HTERT RPE-1 (cell line): ENCODE data around the gene NOP14.
"Not testable (repeated sequence)": the region's sequence is repeated elsewhere in the genome, so short reads cannot be mapped to it uniquely, and the experiment has no call there.

ENCODE experiments used
- in situ Hi-C: fragments of 300-500 bp; cut with MboI; formaldehyde crosslinking; loops from 4 replicates; pipeline ENCODE4 v1.14.3; 2020; ENCODE audit warnings: low sequenced_read_pairs

The NOP14 gene

GRCh38 chr4:2943364-2944090 lies 19.7 kb downstream of the NOP14 start:
- in situ Hi-C loops, result no loop called here

- in situ Hi-C loops, result no loop called here
Observed at GRCh38 chr4:2942532-2943363, 20.5 kb downstream of the NOP14 start.

- in situ Hi-C loops, result no loop called here
Observed at GRCh38 chr4:2942037-2942531, 21.1 kb downstream of the NOP14 start.

GRCh38 chr4:2941138-2942036 lies 21.8 kb downstream of the NOP14 start:
- in situ Hi-C loops, result no loop called here

DNA sequence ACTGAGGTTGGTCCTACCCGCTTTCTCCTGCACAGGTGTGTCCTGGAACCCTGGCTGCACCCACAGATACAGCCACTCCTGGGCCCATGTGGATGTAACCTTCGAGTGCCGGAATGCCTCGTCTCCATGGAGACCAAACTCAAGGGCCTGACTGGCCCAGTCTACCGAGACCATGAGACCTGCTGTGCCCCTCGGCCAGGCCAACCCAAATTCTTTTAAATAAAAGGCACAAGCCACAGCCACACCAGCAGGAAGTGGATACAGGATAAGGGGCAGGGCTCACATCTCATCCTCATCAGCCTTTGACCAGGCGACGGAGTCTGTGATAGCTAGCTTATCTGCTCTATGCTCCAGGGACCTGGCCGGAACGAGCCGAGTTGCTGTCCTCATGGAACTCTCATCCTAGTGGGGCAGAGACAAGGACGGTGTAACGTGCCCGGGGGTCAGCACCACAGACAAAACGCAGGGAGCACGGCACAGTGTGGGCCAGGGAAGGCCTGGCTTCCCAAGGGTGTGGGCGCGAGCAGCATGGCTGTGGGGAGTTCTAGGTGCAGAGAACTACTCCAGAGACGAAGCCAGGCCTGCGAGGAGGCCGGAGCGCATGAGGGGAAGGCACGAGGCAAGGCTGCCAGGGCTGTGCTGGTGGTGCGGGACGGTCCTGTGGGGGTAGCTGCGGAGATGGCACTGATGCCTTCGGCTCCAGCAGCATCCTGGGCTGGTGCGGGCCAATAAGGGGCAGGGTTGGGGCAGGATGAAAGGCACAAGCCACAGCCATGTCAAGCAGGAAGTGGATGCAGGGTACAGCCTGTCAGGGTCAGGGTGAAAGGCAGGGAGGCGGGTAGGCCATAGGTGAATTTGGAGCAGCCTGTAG lies 22.7 kb downstream of the NOP14 start:
- in situ Hi-C loops, result no loop called here

DNA sequence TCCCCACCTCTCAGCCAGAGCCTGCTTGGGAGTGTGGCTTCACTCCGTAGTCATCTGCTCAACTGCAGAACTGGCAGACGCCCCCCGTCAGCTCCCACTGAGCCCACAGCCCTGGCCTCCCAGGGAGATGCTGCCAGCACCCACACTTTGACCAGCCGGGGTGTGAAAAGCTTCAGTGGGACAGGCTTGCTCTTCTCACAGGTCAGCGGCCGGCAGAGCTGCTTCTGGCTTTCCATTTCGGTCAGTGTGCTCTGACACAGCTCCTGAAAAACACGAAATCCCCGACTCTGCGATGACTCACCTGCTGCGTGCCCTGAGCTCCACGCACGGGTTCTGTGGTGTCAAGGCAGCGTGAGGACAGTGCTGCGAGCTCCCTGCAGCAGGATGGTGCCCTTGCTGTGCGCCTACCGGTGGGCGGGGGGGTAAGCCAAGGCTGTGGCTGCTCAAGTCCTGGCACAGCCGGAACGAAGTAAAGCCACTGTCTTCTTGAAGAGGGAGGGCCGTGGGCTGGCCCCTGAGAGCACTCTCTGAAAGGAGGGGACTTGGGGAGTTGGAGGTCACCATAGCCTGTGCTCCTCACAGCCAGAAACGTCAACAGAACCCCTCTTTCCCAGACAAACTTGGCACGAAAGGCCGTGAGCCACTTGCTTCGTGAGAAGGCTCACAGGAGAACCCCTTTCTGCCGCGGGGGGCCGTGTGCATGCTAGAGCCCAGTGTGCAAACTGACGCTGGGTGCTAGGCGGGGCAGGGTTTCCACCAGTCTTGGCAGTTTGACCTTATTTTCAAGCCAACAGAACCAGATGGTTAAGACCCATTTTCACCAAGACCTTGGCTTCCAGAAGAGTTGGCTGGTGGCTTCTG lies 23.6 kb downstream of the NOP14 start:
- in situ Hi-C loops, result no loop called here

GRCh38 chr4:2938906-2939305 lies 24.3 kb downstream of the NOP14 start:
- in situ Hi-C loops, result no loop called here

DNA sequence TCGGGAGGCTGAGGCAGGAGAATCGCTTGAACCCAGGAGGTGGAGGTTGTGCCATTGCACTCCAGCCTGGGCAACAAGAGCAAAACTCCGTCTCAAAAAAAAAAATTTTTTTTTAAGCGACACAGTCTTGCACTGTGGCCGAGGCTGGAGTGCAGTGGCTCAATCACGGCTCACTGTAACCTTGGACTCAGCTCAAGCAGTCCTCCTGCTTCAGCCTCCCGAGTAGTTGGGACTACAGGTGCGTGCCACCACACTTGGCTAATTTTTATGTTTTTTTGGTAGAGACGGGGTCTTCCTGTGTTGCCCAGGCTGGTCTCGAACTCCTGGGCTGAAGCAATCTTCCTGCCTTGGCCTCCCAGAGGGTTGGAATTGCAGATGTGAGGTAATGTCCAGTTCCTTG lies 24.8 kb downstream of the NOP14 start:
- in situ Hi-C loops, result not testable (repeated sequence)

GRCh38 chr4:2937986-2938385 lies 25.2 kb downstream of the NOP14 start:
- in situ Hi-C loops, result no loop called here

DNA sequence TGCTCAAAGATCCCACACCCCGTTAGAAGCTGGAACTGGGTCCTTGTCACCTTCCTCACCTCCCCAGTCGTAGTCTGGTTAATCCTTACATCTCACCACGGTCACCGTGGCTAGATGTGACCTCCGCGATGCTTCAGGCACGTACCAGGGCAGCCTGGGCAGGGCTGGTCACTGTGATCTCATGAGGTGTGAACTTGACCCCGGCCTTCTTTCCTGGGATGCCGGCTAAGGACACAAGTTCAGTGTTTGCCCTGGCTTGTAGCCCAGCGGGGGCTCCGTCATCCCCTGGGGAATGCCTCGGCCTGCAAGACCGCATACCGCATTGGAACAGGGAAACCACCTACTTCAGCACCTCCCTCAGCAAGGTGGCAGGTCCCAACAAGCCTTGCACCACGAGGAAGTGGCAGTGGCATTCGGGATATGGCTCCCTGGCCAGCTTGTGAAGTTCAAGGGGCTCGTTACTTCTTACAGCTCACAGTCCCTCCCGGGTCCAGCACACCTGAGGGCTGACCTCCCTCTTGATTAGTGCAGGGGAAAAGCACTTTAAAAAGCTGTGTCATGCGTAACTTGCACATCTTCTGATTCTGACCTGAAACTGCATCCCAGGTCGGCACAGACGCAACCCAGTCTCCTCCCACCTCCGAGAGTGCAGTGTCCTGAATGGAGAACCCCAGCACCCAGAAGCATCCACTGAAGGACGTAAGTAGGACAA lies 25.9 kb downstream of the NOP14 start:
- in situ Hi-C loops, result no loop called here

GRCh38 chr4:2936773-2937145 lies 26.4 kb downstream of the NOP14 start:
- in situ Hi-C loops, result no loop called here

GRCh38 chr4:2935762-2936743 lies 27.2 kb downstream of the NOP14 start:
- in situ Hi-C loops, result no loop called here

- in situ Hi-C loops, result no loop called here
Observed at GRCh38 chr4:2934813-2935761, 28.1 kb downstream of the NOP14 start.

DNA sequence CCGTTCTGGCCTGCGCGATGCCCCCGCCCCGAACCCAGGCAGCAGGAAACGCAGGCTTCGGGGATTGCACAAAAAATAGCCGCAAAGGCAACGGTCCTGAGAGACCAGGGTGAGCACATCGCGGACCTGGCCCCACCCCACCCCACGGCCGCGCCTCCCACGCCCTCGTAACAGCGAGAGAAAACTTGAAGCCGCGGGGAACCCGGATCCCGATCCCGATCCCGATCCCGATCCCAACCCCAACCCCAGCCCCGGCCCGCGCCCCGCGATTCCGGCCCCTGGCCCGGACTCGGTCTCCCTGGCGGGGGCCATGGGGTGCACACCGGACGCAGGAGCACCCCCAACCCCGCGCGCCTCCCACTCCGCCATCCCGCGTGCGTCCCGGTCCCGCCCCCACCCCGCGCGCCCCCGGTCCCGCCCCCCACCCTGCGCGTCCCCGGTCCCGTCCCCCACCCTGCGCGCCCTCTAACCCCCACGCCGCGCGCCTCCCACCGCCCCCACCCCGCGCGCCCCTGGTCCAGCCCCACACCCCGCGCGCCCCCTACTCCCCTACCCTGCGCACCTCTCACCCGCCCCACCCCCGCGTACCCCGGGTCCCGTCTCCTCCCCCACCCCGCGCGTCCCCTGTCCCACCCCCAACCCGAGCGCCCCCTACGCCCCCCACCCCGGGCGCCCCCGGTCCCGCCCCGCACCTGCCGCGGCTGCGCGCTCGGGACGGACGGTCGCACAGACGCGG lies 29.0 kb downstream of the NOP14 start:
- in situ Hi-C loops, result no loop called here

- in situ Hi-C loops, result no loop called here
Observed at GRCh38 chr4:2933566-2934076, 29.6 kb downstream of the NOP14 start.
